HG03558 (cell line): ENCODE data around the gene ADPGK.
A peak's percentile ranks its signal among the peaks of the same experiment; 100 is the strongest.
"Not testable (repeated sequence)": the region's sequence is repeated elsewhere in the genome, so short reads cannot be mapped to it uniquely, and the experiment has no call there.

Experiments
- ATAC-seq: cut with Tn5 transposase; IDR thresholded peaks from one replicate; pipeline ENCODE4 v1.9.1; 2021; ENCODE audit warnings: moderate number of reproducible peaks; ENCODE audit not compliant: unreplicated experiment; ENCODE audit errors: extremely low read depth

ADPGK gene

DNA sequence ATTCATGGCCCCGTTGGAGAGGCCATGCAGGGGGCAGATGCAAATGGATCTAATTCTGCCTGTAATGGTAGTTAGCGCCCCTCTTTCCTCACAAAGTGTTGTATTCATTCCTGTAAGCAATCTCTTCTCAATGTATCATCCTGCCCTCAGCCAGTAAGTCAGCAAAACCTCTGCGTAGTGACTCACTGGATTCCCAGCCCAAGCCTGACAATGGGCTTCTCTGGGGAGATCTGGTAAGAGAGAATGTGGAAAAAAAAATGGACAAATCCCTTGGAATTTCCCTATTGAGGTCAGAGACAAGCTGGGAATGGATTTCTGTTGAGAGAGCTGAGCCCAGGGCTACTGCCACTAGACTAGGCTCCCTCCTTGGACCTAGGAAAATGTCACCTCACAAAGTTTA lies 25.4 kb downstream of the ADPGK start:
- ATAC-seq, result no peak

DNA sequence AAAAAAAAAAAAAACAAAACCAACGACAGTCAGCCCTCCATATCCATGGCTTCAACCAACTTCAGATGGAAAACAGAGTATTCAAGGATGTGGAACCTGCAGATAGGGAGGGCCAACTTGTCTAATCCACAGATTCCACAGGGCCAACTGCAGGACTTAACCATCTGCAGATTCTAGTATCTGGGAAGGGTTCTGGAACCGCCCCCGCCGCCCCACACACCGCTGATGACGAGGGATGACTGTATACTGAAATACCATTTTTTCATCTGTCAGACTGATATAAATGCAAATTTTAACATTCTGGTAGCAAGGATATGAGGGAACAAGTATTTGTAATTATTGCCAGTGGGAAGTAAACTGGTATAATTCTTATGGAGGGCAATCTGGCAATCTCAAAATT lies 29.5 kb downstream of the ADPGK start:
- ATAC-seq, result no peak

DNA sequence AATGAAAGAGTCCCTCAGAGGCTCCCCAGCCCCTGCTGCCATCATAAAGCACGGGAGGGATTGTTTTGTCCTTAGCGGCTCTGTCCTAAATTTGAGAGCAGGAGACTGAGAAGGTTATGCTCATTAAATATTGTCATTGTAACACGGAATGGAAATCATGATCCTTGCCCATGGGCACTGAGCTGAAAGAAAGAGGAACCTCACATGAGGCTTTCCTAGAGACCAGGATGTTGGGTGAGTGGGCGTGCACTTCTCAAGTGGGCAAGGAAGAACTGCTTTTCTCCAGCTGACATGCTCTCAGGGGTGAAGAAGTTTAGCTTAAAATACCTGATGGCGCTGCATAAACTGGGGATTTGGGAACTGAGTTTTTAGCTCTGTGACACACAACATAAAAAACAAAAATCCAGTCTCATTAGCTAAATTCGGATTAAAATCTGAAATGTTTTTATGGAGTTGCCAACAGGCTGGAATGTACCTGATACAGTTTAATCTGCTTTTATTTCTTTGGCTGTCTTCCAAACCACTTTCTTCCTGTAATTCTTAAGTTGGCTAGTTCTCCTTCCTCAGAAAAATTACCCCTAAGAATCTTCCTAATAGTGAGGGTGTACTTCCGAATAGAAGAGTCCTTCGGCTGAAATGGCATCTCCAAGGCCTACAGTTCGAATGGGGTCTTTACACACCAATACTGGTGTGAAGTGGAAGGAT lies 31.7 kb downstream of the ADPGK start:
- ATAC-seq, result no peak

DNA sequence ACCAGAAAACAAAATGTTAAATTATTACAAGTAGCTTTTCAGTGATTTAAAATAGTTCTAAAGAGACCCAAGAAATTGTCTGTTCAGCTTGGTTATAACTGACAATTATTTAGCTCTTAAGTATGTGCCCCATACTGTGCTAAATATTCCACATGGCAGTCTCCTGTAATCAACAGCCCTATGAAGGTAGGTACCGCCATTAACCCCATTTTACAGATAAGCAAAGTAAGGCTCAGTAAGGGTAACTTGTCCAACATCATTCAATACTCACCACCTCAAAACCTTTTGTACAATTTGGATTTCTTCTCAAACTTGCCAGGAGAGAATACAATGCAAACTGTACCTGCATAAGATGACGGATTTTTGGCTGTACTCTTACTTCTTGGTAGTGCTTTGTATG lies 33.9 kb downstream of the ADPGK start:
- no peak for ATAC-seq

DNA sequence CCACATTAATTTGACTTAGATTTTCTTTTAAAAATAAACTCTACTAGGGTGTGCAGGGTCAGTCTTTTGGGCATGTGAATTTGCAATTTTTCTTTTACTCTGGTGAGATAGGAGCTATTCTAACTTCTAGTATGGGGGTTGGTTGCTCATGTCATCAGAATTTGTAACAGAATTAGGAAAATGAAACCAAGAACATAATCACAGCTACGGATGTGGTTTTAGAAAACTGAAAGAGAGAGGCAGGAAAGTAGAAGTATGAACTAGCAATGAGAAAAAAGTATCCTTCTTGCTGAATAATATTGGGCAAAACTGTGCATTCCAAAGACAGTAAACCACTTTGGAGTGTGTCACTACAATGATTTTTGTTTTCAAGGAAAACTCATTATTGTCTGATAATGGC lies 43.3 kb downstream of the ADPGK start:
- peak; percentile 80 for ATAC-seq

DNA sequence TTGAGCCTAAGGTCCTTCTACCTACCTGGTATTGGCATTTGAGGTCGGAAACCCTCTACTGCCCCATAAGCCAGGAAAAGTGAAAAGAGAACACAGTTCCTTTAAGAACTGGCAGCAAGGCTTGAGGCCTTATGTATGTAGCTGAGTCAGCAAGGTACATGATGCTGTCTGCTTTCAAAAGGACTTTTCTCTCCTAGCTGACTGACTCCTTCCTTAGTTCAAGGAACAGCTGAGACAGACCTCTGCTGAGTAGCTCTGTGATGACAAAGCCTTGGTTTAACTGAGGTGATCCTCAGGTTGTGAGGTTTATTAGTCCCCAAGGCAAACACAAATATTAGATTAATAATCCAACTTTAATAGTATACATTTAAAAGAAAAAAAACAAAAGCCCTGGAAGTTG lies 45.8 kb downstream of the ADPGK start:
- ATAC-seq, result no peak

DNA sequence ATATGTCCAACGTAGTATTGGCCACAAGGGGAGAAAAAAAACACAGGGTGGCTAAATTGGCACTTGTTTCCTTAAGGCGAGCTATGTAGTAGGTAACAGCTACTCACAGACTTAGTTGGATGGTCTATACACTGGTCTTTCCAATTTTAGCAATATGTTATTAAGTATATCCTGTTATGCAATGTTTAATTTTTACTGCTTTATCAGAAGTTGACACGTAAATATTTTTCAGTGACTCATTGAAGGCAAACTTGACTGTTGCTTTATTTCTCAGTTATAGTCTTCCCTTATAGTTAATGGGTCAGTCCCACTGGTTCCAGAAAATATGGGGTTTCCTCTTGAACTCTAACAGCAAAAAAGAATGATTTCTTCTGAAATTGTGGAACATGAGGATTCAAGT lies 46.5 kb downstream of the ADPGK start:
- ATAC-seq, result no peak

DNA sequence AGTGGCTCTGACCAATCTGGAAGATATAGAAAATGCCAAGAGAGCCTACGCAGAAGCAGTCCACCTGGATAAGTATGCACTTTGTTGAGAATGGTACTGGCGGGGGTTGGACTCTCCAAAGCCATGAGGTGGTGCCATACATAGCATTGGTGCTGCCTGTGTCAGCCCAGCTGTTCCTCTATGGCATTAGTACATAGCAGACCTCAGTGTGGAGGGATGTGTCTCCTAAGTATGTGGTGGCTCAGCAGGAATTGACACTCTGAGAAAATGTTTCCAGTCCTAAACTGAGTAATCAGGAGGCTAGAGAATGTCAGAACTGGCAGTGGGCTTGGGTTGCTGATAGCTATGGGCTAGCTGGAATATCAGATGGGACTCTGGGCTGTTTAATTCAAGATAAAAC lies 48.4 kb downstream of the ADPGK start:
- no peak for ATAC-seq

DNA sequence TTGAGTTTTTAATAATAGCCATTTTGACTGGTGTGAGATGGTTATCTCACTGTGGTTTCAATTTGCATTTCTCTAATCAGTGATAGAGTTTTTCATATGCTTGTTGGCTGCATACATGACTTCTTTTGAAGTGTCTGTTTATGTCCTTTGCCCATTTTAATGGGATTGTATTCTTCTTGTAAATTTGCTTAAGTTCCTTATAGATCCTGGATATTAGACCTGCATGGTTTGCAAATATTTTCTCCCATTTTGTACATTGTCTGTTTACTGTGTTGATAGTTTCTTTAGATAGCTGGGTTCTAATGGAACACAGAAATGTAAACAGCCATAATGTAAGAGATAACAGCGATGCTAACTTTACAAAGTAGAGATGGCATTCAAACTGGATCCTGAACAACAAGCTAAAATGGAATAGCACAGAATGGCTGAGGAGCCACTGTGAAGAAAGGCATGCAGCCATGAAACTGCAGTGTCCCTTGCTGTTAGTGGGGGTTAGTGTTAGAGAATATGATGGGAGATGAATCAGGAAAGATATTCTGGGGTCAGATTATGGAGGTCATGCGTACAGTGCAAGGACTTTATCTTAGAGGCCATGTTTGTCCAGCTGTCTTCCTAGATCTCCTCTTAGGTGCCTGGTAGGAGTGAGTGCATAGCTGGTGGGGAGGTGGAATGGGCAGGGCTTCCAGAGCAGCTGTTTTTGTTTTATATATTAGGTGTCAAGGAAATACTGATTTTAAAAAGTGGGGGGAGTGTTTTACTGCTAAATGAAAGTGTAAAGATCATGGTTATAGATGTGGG lies 49.4 kb downstream of the ADPGK start:
- no peak for ATAC-seq

DNA sequence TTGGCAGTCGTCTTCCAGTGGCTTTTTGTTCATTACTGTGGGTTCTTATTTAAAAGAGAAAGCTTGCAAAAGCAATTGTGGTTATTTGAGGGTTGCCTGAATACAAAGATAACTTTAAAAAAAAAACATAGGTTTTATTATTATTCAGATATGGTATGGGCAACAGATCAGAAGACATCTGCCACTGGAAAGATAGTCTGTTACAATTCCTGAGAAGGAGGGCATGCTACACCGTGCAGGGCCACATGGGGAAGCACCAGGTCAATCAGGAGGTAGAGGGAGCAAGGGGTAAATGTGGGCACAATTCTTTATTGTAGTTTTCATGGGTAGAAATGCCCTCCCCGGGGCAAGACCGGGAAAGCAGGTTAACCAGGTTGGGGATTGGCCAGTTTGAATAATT lies 51.0 kb downstream of the ADPGK start:
- ATAC-seq, result no peak

DNA sequence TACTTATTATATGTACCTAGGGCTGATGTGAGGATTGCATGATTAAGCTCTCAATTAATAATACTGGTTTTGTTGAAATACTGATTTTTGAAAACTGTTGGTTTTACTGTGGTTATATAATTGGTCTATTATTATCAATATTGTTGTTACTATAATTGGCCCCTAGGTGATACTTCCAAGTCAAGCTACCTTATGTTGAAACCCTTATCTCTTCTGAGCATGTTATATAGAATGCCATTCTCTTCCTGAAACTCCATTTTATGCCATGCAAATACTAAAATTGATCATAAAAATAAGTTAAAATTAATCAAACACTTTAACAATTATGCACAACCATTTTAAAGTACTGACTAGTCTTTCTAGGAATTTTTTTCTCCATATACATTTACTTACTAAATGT lies 51.5 kb downstream of the ADPGK start:
- ATAC-seq, result no peak

DNA sequence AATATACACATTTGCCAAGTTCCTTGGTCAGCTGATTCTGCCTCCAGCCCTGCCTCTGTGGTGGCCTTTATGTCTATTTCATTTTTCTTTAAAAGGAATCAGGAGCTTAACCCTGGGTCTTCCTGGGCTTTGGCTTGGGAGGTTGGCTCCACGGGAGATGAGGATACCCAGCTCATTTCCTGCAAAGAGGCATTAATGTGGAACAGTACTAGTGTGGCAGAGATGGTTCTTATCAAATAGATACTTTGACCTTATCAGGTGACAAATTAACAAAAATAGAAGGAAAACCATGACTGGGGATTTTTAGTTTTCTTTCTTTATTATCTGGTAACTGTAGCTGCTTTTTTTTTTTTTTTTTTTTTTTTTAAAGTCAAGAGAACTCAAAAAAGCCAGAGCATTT lies 54.7 kb downstream of the ADPGK start:
- ATAC-seq, result no peak

DNA sequence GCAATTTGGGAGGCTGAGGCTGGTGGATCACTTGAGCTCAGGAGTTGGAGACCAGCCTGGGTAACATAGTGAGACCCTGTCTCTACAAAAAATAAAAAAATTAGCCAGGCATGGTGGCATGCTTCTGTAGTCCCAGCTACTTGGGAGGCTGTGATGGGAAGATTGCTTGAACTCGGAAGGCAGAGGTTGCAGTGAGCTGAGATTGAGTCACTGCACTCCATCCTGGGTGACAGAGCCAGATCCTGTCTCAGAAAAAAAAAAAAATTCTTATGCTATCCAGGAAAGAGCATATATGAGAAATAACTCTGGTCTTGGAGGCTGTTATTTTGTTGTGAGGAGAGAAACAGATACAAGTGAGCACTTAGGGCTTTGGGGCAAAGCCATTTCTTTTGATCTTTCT lies 55.3 kb downstream of the ADPGK start:
- ATAC-seq, result not testable (repeated sequence)

DNA sequence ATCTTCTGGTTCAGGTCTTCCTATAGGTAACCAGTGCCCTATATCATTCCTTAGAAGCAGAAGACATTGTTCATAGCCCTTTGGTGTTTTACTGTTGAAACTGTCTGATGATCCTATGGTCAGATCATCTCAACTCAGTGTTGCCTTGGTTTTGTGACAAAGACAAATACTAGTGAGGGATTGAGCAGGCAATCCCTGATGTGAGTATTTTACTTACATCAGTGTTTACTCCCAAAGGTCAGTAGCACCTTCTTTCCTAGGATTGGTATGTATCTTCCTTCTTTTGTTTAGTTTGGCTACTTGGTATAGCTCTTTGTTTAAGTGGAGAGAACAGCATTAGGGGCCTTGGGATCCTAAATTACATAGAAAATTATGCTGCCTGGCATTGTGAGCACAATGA lies 56.4 kb downstream of the ADPGK start:
- ATAC-seq, result no peak

DNA sequence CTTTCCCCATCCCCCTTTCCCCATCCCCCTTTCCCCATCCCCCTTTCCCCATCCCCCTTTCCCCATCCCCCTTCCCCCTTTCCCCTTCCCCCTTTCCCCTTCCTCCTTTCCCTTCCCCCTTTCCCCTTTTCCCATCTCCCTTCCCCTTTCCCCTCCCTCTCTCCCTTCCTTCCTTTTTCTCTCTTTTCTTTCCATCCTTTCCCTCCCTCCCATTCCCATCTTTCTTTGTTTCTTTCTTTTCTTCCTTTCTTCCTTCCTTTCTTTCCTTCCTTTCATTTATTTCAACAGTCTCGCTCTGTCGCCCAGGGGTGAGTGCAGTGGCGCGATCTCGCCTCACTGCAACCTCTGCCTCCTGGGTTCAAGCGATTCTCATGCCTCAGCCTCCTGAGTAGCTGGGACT lies 57.7 kb downstream of the ADPGK start:
- not testable (repeated sequence) for ATAC-seq

DNA sequence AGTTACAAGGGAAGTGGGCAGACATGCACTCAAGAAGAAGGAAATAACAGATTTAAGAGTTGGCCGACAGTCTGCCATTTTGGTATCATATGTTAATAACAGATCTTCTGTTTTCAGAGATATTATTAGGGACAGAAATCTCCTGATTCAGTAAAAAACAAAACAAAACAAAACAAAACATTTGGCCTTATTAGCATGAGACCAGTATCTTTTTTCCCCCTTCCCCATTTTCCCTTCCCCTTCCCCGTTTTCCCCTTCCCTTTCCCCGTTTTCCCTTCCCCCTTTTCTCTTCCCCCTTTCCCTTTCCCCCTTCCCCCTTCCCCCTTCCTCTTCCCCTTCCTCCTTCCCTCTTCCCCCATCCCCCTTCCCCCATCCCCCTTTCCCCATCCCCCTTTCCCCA lies 58.1 kb downstream of the ADPGK start:
- no peak for ATAC-seq

DNA sequence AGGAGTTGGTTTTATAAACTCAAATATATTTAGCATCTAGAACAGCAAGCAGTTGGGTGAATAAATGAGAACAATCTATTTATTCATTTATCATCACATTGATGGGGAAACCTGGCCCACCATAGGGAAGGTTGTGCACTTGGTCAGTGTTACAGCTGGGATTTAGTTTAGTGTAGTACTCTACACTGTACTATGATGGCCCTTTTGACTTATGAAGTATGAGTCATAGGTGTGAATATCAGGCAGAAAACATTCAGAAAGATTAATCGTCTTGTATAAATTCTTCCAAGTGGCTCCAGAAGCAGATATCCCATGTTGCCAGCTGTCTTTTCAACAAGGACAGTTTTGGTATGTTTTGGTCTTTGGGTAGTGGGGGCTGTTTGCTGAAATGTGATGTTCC lies 59.5 kb downstream of the ADPGK start:
- ATAC-seq, result no peak

DNA sequence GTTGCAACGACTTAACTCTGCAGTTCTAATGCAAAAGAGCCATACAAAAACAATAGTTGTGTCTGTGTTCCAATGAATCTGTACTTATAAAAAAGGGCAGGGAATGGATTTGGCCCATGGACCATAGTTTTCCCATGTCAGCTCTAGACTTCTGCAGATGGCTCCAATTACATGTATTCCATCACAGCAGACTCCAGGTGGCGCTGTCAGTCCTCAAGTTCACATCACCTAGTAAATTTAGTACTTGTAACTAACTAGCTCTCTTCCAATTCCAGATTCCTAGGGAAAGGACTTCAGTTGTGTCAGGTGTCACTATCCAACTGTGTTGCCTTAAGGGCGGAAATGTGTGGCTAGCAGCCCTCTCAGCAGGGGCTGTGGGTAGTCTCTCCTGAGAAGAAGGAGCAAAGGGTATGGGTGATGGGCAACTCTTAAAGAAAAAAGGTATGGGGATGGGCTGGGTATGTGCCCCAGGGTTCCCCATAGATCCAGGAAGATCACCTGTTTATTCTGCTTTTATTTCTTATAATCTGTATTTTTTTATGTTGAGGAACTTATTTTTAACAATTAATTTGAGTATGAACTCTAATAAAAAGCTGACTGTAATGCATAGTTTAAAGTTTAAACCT lies 61.4 kb downstream of the ADPGK start:
- ATAC-seq, result no peak

DNA sequence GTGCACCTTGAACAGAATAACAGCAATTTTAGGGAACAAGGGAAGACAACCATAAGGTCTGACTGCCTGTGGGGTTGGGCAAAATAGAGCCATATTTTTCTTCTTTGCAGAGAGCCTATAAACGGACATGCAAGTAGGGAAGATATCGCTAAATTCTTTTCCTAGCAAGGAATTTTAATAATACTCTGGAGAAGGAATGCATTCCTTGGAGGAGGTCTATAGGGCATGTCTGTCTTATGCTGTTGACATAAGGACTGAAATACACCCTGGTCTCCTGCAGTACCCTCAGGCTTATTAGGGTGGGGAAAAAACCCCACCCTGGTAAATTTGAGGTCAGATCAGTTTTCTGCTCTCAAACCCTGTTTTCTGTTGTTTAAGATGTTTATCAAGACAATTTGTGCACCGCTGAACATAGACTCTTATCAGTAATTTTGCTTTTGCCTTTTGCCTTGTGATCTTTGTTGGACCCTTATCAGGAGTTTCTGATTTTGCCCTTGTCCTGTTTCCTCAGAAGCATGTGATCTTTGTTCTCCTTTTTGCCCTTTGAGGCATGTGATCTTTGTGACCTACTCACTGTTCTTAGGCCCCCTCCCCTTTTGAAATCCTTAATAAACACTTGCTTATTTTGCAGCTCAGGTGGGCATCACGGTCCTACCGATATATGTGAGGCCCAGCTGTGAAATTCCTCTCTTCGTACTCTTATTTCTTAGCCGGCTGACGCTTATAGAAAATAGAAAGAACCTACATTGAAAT lies 74.8 kb downstream of the ADPGK start:
- not testable (repeated sequence) for ATAC-seq

DNA sequence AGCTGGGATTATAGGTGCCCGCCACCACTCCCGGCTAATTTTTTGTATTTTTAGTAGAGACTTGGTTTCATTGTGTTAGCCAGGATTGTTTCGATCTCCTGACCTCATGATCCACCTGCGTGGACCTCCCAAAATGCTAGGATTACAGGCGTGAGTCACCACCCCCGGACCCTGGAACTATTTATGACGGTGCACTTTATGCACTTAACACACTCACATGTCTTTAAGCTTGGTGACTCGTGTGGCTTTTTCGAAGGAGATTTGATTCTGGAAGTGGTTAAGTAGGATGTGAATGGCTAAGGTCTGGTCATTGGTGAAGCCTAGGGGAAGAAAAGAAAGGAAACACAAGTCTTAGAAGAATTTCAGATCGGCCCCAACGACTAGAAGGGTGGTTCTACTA lies 77.3 kb downstream of the ADPGK start:
- ATAC-seq, result no peak
